Panc1 (cell line): Measurements from ENCODE around the gene CPXM1.

Source experiments
- POLR2AphosphoS5 ChIP-seq: IDR thresholded peaks from 2 replicates; pipeline ENCODE4 v1.6.1; 2012; ENCODE audit warnings: mild to moderate bottlenecking, low read depth, low read length, moderate library complexity
- SIN3A ChIP-seq: IDR thresholded peaks from 2 replicates; pipeline ENCODE4 v1.6.1; 2012; ENCODE audit warnings: low read depth, mild to moderate bottlenecking, low read length, moderate library complexity, borderline replicate concordance; ENCODE audit not compliant: insufficient read depth
- TCF7L2 ChIP-seq: IDR thresholded peaks from 2 replicates; pipeline ENCODE4 v1.6.1; 2011; ENCODE audit warnings: mild to moderate bottlenecking, low read depth, low read length, inconsistent platforms
- TF ChIP-seq, protein P1 (sequence below): fragments of 450-650 bp; IDR thresholded peaks from 2 replicates; pipeline ENCODE4 v1.5.1; 2017; ENCODE audit warnings: mild to moderate bottlenecking
- TF ChIP-seq, protein P2 (sequence below), 2 experiments: IDR thresholded peaks; 2 replicates each; pipeline ENCODE4 v1.6.1; 2011 to 2012; ENCODE audit warnings: low read depth in 2 of 2, control low read depth in 1 of 2, low read length in 1 of 2, mild to moderate bottlenecking in 1 of 2, moderate library complexity in 1 of 2; ENCODE audit not compliant: insufficient read depth in 1 of 2

DNA sequence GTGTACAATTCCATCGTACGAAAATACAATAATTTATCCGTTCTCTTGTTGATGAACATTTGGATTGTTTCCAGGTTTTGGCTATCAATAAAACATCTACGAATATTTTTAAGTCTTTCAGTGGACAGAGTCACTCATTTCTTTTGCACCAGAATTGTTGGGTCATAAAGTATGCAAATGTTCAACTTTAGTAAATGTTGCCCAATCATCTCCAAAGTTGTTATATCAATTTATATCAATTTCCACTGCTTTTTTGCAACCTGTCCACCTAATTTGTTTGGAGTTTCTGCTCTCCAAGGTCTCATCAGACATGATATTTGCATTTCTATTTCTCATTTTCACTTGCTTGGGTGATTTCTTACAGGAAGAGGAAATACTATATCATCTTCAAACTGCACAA is 26.2 kb upstream of the CPXM1 start:
- TF ChIP-seq, protein P1, sequence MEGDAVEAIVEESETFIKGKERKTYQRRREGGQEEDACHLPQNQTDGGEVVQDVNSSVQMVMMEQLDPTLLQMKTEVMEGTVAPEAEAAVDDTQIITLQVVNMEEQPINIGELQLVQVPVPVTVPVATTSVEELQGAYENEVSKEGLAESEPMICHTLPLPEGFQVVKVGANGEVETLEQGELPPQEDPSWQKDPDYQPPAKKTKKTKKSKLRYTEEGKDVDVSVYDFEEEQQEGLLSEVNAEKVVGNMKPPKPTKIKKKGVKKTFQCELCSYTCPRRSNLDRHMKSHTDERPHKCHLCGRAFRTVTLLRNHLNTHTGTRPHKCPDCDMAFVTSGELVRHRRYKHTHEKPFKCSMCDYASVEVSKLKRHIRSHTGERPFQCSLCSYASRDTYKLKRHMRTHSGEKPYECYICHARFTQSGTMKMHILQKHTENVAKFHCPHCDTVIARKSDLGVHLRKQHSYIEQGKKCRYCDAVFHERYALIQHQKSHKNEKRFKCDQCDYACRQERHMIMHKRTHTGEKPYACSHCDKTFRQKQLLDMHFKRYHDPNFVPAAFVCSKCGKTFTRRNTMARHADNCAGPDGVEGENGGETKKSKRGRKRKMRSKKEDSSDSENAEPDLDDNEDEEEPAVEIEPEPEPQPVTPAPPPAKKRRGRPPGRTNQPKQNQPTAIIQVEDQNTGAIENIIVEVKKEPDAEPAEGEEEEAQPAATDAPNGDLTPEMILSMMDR, result no peak
- TF ChIP-seq POLR2AphosphoS5, result no peak
- no peak for TF ChIP-seq SIN3A
- no peak for TF ChIP-seq TCF7L2
- TF ChIP-seq, protein P2, sequence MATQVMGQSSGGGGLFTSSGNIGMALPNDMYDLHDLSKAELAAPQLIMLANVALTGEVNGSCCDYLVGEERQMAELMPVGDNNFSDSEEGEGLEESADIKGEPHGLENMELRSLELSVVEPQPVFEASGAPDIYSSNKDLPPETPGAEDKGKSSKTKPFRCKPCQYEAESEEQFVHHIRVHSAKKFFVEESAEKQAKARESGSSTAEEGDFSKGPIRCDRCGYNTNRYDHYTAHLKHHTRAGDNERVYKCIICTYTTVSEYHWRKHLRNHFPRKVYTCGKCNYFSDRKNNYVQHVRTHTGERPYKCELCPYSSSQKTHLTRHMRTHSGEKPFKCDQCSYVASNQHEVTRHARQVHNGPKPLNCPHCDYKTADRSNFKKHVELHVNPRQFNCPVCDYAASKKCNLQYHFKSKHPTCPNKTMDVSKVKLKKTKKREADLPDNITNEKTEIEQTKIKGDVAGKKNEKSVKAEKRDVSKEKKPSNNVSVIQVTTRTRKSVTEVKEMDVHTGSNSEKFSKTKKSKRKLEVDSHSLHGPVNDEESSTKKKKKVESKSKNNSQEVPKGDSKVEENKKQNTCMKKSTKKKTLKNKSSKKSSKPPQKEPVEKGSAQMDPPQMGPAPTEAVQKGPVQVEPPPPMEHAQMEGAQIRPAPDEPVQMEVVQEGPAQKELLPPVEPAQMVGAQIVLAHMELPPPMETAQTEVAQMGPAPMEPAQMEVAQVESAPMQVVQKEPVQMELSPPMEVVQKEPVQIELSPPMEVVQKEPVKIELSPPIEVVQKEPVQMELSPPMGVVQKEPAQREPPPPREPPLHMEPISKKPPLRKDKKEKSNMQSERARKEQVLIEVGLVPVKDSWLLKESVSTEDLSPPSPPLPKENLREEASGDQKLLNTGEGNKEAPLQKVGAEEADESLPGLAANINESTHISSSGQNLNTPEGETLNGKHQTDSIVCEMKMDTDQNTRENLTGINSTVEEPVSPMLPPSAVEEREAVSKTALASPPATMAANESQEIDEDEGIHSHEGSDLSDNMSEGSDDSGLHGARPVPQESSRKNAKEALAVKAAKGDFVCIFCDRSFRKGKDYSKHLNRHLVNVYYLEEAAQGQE (IDR thresholded peaks at IDR 0.05; ENCODE audit: insufficient read depth in 1 of 2, low read depth in 2 of 2, low read length in 1 of 2), result no peak
